T follicular helper cell (primary cell): Measurements from ENCODE around the gene SEC23A.
"Not testable (repeated sequence)": the region's sequence is repeated elsewhere in the genome, so short reads cannot be mapped to it uniquely, and the experiment has no call there.

Experiments used
- DNase-seq: peaks from one replicate; pipeline ENCODE4 v3.0.0-alpha.2; 2020; ENCODE audit warnings: low read depth

SEC23A gene

DNA sequence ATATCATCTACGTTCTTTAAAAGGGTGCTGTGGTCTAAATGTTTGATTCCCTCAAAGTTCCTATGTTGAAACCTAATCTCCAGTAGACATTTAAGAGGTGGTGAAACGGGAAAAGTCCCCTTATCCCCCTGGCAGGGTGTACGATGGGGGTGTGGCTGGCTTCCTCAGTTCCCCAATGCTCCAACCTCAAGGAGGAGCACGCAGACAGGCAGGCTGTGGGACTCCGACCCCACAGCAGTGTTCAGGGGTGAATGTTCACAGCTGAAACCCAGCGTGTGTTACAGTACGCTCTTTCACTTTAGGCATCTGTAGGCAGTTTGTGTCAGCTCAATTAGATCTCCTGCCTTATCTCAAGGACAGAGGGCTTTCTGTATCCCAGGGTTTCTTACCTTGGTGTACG, 73.2 kb downstream of the SEC23A start:
- no peak for DNase-seq

DNA sequence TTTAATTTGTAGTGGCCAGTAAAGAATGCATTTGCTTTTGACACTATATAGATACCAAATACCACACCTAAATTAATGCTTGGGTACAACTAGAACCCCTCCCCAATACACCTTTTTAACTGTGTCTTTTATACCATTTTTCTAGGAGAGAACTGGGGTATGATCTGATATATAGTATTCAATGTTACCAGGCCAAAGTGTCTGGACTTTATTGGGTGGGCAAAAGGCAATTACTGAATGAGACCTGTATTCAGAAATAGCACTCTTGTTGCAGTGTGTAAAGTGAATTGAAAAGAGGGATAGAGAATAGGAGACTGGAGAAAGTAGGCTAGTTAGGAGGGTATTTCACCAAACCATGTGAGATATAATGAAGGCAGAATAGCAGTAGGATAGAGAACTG, 74.4 kb downstream of the SEC23A start:
- no peak for DNase-seq

DNA sequence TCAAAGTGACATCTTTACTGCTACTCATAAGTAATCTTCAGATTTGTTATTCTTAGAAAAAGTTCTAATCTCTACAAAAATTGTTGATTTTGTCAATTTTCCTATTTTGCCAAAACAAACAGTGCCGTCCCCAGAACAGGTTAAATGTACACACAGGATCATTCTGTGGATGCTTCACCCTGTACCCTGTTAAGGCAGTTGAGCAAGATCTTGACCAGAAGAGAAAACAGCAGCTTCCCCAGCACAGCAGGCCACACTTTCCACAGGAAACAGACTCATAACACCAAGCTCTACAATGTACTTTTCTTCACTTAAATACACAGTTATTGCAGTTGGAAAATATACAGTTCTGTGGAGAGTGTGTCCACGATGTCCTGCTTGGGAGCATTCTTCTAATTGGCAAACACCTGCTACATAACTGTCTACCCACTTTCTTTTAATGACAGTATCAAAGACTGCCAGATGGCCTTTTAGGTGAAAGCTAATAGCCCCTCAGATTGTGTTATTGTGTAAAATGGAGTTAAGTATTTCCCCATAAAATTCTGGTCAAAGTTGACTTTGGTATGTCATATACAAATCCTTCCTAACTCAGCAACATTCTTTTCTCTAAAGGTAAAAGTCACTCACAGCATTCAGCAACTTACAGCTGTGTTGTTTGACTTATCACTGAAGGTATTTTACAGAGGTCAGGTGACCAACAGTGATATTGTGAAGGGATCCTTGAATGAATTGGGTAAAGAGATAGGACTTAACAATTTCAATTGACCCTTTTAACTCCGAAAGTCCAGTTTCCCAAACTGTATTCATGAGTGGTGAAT, 77.0 kb downstream of the SEC23A start:
- no peak for DNase-seq

DNA sequence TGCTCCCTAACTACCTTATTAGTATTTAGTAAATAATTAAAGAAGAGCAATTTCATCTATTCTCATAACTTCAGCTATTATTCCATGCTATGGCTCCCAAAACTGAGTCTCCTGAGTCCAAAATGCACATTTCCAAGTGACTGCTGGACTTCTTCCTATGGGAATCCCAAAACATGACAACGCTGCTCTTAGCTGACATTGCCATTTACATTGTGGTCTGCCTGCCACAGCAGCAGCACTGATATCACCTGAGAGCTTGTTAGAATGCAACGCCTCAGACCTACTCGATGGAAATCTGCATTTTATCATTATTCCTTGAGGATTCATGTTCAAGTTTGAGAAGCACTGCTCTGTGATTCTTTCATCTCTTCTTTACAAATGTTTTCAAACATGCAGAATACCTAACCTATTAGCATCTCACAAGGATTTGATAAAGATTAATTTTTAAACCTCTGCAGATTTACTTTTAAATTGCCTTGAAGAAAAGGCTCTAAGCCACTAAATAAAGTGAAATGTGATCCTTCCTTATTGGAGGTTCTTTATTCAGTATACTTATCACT, 77.7 kb downstream of the SEC23A start:
- no peak for DNase-seq

DNA sequence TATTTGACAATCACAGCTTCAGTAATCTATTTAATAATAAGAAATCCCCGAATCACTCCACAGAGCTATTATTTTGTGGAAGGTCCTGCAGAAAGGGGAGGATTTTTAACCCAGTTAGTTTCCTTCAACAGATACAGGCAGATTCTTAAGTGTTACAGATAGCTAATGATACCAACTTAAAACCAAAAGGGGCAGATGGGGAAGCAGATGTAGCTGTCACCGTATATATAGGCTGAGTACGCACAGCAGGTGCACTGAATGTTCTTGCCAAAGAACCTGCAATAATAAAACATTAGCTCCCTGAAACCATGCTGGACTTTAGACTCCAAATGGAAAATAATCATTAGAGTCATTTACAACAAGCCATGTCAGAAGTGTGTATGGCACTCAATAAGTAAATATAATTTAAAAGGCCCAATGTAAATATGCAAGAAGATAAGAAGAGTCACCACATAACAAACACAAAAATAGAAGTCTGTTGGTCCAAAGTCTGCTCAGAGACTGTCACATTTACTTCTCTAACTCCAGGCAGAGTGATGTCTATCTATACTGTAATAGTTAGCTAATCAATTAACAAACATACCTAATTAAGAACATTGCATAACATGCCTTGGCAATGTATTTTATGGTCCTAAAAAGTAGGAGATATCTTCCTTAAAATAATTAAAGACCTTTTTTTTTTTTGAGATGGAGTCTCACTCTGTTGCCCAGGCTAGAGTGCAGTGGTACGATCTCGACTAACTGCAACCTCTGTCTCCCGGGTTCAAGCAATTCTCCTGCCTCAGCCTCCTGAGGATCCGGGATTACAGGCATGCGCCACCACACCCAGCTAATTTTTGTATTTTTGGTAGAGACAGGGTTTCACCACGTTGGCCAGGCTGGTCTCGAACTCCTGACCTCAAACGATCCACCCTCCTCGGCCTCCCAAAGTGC, 78.8 kb downstream of the SEC23A start:
- DNase-seq = no peak

DNA sequence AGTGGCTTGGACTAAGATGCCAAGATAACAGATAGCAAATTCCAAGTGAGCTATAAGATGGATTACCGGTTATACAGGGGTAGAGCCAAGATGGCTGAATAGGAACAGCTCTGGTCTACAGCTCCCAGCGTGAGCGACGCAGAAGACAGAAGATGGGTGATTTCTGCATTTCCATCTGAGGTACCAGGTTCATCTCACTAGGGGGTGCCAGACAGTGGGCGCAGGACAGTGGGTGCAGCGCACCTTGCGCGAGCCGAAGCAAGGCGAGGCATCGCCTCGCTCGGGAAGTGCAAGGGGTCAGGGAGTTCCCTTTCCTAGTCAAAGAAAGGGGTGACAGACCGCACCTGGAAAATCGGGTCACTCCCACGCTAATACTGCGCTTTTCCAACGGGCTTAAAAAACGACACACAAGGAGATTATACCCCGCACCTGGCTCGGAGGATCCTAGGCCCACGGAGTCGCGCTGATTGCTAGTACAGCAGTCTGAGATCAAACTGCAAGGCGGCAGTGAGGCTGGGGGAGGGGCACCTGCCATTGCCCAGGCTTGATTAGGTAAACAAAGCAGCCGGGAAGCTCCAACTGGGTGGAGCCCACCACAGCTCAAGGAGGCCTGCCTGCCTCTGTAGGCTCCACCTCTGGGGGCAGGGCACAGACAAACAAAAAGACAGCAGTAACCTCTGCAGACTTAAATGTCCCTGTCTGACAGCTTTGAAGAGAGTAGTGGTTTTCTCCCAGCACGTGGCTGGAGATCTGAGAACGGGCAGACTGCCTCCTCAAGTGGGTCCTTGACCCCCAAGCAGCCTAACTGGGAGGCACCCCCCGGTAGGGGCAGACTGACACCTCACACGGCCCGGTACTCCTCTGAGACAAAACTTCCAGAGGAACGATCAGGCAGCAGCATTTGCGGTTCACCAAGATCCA, 85.7 kb downstream of the SEC23A start:
- DNase-seq = peak; percentile 10

DNA sequence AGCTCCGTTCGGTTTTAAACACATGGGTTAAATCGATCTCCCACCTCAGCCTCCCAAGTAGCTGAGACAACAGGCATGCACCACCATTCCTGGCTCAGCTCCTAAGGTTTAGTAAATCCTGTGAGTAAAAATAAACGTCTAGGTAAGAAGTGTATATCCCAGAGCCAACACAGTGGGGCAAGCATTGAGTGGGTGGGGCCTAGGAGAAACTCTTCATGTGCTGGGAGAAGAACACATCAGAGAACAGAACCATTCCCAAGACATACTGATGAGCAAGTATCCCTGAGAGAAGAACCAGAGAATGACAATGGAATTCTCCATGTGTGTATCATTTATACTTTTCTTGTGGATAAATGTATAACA, 86.3 kb downstream of the SEC23A start:
- DNase-seq = no peak

DNA sequence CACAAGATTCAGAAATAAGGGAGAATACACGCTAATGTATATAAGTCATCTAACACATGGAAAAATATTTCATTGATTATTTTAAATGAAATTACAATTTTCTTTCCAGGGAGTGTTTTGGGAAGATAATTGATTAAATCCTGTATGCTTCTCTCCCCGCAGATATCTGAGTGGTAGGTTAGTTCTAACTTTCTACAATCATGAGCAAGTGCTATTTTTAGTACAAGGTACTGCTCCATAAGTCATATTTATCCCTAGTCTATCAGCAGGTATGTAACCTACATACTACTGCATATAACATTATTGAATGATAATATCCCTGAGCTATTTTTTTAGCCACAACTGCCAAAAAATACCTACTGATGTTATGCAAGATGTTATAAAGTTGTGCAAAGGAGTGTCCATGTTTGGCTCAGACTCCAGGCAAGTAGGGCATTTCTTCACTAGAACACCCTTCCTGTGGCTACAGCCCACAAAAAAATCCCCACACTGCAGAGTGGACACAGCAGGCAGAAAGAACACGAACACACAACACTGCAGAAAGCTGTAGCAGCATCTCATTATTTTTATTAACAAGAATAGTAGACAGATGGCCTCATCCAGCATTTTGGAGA, 87.0 kb downstream of the SEC23A start:
- no peak for DNase-seq

DNA sequence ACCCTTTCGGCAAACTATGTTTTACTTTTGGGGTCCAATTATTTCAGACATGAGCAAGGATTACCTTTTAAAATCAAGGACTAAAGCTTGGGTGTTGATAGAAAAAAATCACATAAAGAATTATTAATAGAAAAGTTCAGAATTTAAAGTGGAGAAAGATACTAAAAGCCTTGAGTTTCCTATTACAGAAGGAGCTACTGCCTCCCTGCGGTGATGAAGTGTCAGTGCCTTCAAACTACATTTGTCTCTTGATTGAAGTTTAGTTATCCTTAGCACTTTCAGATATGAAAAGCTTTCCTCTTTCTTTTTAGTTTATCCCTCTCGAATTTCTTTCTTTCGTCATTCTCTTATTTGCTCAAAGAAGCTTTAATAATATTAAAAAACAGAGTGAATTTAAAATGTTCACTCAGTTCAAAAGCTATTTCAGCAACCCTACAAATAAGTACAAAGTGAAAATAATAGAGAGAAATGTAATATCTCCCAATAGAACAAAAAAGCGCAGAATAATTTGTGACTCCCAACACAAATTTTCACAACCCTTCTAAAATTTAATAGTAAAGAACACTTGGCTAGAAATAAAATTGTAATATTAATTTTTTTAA, 87.6 kb downstream of the SEC23A start:
- DNase-seq = no peak

DNA sequence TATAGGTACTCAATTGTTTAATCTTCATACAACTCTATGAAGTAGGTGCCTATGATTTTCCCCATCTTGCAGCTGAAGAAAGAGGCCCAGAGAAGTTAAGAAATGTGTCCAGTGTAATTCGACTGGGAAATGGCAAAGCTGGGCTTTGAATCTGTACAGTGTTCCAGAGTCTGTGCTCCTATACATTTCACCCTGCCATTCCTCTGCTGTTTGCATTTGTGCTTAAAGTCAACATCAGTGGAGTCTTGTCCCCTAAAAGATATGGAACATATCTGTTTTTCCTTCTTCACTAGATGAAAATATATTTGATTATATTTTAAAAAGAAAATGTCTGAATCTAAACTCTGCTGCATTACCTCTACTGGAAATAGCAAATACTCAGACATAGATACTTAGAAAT, 88.6 kb downstream of the SEC23A start:
- DNase-seq = no peak

DNA sequence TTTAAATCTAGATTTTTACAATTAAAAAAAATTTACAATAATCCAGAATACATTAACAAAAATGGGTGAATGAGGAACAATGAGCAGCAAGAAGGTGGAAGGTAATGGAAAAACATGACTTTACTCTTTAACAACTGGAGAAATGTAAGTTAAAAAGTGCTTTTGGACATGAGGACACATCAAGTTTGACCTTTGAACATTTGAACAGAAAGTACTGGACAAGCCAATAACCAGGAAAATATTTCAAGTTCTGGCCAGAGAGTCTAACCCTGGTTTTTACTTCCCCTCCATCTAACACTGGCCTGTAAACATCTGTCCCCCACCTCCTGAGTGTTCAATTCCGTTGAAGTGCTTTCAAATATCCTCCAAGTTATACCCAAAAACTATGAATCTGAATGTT, 94.1 kb downstream of the SEC23A start:
- not testable (repeated sequence) for DNase-seq

DNA sequence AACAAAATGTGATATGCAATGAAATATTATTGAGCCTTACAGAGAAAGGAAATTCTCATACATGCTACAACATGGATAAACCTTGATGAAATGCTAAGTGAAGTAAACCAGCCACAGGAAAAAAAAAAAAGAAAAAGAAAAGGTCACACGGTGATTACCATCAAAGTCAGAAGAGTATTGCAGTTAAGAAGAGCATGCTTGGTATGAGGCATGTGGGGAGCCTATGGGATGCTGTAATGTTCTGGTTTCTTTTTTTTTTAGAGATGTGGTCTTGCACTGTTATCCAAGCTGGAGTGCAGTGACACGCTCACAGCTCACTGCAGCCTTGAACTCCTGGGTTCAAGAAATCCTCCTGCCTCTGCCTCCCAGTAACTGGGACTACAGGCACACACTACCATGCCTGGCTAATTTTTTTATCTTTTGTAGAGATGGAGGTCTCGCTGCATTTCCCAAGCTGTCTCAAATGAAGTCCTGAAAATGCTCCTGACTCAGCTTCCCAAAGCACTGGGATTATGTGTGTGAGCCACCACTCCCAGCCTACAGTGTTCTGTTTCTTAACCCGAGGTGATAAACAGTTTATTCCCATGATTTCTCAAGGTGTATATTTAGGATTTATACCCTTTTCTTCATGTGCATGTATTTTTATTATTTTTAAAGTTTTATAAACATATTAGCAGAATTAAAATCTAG, 96.2 kb downstream of the SEC23A start:
- no peak for DNase-seq

DNA sequence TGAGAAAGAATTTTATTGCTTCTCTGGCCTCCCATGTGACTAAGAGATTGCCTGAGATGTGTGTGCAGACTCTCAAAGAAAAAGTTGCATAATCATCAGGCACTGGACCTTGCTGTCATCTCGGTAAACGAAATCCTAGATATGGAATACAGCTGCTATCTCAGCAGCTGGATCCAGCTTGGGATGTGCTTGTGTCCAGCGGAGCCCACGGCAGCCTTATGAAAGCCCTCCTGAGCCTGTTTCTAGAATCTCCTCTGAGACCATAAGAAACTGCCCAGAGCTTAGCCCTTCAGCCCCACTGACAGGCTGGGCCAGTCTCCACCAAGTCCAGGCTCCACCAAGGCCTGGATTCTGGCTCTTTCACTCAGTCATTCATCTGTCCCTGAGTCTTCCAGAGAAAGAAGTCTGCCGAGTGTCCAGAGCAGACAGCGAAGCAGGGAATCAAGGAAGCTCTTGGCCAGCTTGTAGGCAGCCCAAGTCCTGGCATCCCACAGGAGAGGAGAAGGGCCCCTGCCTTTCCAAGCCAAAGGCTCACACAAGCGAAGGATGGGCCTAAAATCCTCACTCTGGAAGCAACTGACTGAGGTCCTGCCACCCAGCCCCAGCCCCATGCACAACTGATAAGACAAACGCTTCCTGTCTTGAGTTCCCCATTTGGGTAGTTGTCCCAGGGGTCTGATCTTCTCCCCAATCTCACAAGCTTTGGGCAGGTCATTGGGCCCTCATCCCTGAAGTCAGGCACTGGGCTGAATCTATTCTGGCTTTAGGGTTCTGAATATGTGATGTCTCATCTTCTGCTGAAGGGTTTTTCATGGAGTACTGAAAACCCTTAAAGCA, 97.8 kb downstream of the SEC23A start:
- no peak for DNase-seq

DNA sequence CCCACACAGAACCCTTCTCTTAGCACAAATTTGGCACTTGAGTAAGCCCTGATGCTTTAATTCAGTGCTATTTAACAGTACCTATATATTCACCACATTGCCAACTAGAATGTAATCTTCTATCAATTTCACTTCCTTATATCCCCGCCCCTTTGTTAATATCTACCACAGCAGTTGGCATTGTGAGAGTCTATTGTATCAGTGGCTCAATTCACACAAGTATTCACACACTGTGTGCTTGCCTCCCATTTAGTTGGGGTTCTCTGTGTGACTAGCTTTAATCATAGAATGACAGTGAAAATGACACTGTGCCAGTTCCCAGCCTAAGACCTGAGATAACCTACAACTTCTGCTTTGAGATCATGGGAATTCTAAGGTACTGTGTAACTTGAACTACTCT, 103.1 kb downstream of the SEC23A start:
- no peak for DNase-seq

DNA sequence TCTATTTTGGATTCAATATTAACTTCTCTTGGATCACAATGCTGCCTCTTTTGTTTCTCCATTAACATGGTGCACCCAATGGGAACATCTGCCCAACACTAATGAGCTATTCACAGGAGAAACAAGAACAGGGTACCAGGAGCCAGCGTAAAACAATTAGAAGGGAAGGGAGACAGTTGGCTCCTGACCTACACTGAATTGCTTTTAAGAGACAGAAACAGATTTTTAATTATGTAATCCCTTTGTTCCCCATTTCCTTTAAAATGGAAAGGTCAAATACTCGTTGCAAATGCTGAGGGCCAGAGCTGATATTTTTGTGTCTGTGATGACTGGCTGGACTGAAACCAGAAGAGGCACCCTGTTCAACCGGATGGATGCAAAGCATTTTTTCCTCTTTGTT, 108.3 kb downstream of the SEC23A start:
- no peak for DNase-seq

DNA sequence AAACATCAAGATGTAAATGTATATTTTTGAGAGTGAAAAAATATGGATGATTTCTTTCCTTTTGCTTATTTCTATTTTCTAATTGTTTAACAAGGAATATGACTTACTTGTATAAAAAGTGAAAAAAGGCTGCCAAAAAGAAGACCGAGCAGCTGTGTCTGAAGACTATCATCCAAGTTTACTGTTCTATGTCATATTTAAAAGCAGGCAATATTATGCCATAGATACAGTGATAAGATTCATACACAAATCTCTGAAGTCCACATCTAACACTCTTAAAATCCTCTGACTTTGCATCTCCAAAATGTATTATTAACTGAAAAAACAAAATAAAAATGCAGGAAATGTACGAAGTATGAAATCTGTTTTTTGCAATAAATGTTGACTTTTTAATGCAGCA, 109.1 kb downstream of the SEC23A start:
- no peak for DNase-seq

DNA sequence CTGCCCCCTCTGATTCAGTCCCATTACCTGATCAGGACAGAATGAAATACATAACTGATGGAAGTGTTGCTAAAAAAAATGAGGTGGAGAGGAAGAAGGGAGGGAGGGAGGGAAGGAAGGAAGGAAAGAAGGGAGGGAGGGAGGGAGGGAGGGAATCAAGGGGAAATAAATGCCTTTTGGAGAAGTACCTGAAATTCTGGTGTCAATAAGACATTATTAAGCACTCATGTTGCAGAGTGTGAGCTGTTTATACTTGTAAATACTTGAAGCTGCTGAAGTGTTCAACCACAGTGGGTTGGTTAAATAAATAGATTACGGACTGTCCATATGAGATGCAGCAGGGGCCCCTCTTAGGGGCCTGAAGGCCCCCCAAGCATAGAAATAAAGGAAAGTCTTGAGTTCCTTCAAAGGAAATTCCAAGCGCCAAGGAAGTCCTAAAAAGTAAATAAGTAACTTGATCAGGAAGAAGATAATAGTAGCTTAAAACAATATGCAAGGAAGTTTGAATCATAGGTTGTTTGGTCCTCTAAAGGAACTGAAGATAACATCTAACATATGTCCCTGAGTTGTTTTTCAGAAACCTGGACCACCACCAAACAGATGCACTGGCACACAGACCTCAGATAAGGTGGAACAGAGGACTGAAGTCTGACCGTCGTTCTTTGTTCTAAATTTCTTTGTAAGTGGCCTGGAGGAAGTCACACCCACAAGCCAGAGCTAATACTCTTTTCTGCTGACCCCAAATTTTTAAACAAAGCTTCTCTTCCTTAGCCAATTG, 110.8 kb downstream of the SEC23A start:
- DNase-seq = no peak

DNA sequence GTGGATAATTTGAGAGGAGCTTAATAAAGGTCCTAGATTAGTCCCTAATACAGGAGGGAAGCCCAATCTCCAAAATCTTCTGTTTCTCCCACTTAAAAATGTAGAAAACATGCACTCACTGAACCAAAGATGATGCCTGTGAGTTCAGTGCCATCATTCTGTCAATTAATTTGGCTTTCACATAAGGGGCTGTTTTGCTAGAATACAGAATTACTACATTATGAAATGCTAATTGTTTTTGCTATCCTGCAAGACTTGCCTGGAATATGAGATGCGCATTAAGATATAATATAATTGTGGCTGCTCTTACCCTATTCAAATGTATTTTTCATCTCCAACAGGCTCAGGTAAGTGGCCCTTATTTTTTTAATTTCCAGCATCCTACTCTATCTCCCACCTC, 111.7 kb downstream of the SEC23A start:
- no peak for DNase-seq
